OCI-LY3 (cell line): ENCODE results near the gene SYNDIG1.

Experiments used
- H2AFZ ChIP-seq: fragments of 200-600, 300-600 bp; shearing (Covaris generic); 2 replicates; pipeline ENCODE4 v1.6.0; 2014; ENCODE audit warnings: antibody characterized with exemption, low read depth, low read length
- H3K27ac ChIP-seq: fragments of 200-600, 300-600 bp; sonication (generic); 2 replicates; pipeline ENCODE4 v1.5.1; 2014; ENCODE audit warnings: mild to moderate bottlenecking, low read length, moderate library complexity, mixed read lengths
- H3K27me3 ChIP-seq: fragments of 200-600, 300-600 bp; sonication (generic); 2 replicates; pipeline ENCODE4 v1.6.1; 2014; ENCODE audit warnings: low read depth, low read length, mixed read lengths
- H3K36me3 ChIP-seq: fragments of 200-600, 300-600 bp; sonication (generic); replicated peaks from 2 replicates; pipeline ENCODE3; 2014; ENCODE audit warnings: low read depth, low read length, mixed read lengths
- H3K4me1 ChIP-seq: fragments of 300-600, 200-600 bp; sonication (generic); 2 replicates; pipeline ENCODE4 v1.6.1; 2014; ENCODE audit warnings: low read length, mixed read lengths
- H3K4me2 ChIP-seq: fragments of 200-600, 300-600 bp; sonication (generic); 2 replicates; pipeline ENCODE4 v1.6.1; 2014; ENCODE audit warnings: low read length, mixed read lengths
- H3K4me3 ChIP-seq: fragments of 300-600, 200-600 bp; sonication (generic); 2 replicates; pipeline ENCODE4 v1.5.1; 2014; ENCODE audit warnings: antibody characterized with exemption, mild to moderate bottlenecking, low read length, moderate library complexity
- H3K79me2 ChIP-seq: fragments of 300-600, 200-600 bp; shearing (Covaris generic); 2 replicates; pipeline ENCODE4 v1.6.1; 2014; ENCODE audit warnings: mild to moderate bottlenecking, low read length, mixed read lengths
- H3K9ac ChIP-seq: fragments of 300-600, 200-600 bp; shearing (Covaris generic); 2 replicates; pipeline ENCODE4 v1.6.0; 2014; ENCODE audit warnings: mild to moderate bottlenecking, low read length, moderate library complexity
- H3K9me3 ChIP-seq: fragments of 200-600, 300-600 bp; shearing (Covaris generic); 2 replicates; pipeline ENCODE4 v1.6.1; 2014; ENCODE audit warnings: low read length, mixed read lengths; ENCODE audit not compliant: insufficient read depth
- H4K20me1 ChIP-seq: fragments of 200-600, 300-600 bp; sonication (generic); 2 replicates; pipeline ENCODE4 v1.6.1; 2016; ENCODE audit warnings: low read length, mixed read lengths; ENCODE audit not compliant: insufficient read depth
- EZH2phosphoT487 ChIP-seq: fragments of 200-600 bp; shearing (Covaris generic); IDR thresholded peaks from 2 replicates; pipeline ENCODE4 v1.6.1; 2018; ENCODE audit warnings: antibody characterized with exemption, mixed run types, low read depth
- TF ChIP-seq, protein P1 (sequence below): fragments of 200-600, 300-600 bp; sonication (generic); IDR thresholded peaks from 2 replicates; pipeline ENCODE4 v1.5.1; 2014; ENCODE audit warnings: antibody characterized with exemption, low read length, low read depth

Gene SYNDIG1

DNA sequence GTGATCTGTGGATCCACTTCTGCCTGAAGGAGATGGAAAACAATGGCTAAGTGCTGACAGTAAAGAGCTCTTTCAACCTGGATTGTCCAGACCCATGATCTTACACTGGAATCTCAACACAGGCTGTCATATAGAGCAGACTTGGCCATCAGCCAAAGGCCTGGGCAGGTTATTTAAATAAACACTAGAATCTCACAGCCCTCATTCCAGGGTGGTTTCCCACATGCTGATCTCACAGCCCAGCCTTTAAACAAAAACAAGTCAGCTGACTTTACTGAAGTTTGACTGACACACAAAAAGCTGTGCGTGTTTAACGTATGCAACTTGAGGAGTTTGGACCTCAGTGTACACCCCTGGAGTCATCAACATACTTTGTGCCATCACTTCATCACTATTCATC is 28.4 kb downstream of the SYNDIG1 start:
- Histone ChIP-seq H3K4me3 (no peak overlapping the region), H3K79me2 (no peaks in the 10 kb centered on the region), H3K27me3 (no peaks in the 10 kb centered on the region), H3K36me3 (no peaks in the 10 kb centered on the region), H3K4me2 (peak overlapping the region; percentile 33), H2AFZ (no peak overlapping the region), H3K27ac (no peak overlapping the region; the same call in 1 of the 2 replicates), H3K9ac (no peak overlapping the region; the same call in 1 of the 2 replicates), H3K4me1 (peaks cover 47% of the 10 kb centered on the region), H3K9me3 (no peaks in the 10 kb centered on the region), H4K20me1 (no peaks in the 10 kb centered on the region)
- no peak for TF ChIP-seq EZH2phosphoT487
- TF ChIP-seq, protein P1, sequence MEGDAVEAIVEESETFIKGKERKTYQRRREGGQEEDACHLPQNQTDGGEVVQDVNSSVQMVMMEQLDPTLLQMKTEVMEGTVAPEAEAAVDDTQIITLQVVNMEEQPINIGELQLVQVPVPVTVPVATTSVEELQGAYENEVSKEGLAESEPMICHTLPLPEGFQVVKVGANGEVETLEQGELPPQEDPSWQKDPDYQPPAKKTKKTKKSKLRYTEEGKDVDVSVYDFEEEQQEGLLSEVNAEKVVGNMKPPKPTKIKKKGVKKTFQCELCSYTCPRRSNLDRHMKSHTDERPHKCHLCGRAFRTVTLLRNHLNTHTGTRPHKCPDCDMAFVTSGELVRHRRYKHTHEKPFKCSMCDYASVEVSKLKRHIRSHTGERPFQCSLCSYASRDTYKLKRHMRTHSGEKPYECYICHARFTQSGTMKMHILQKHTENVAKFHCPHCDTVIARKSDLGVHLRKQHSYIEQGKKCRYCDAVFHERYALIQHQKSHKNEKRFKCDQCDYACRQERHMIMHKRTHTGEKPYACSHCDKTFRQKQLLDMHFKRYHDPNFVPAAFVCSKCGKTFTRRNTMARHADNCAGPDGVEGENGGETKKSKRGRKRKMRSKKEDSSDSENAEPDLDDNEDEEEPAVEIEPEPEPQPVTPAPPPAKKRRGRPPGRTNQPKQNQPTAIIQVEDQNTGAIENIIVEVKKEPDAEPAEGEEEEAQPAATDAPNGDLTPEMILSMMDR: no peak

DNA sequence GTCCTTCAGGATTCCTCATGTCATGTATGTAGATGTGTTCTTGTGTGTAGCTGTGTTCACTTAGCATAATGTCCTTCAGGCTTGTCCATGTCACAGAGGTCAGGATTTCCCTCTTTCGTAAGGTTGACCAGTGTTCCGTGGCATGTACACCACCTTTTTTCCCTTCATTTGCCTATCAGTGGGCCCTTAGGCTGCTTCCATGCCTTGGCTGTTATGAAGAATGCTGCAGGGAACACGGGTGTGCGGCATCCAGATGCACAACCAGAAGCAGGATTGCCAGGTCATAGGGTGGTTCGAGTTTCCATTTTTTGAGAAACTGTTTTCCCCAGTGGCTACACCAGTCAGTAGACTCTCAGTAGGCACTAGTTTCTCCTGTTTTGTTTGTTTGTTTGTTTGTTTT is 29.2 kb downstream of the SYNDIG1 start:
- peaks cover 55% of the 10 kb centered on the region for H3K4me1 ChIP-seq
- no peaks in the 10 kb centered on the region for H3K27me3 ChIP-seq
- TF ChIP-seq, protein P1: no peak
- no peak for TF ChIP-seq EZH2phosphoT487
- no peaks in the 10 kb centered on the region for H4K20me1 ChIP-seq
- H3K79me2 ChIP-seq: no peaks in the 10 kb centered on the region
- H3K4me3 ChIP-seq: no peak overlapping the region
- no peak overlapping the region for H3K9ac ChIP-seq
- H3K9me3 ChIP-seq: no peaks in the 10 kb centered on the region
- H3K36me3 ChIP-seq: no peaks in the 10 kb centered on the region
- no peak overlapping the region for H2AFZ ChIP-seq
- 0 out of 2 replicates have a peak overlapping the region, but pooled peaks have one; percentile 3 for H3K4me2 ChIP-seq
- H3K27ac ChIP-seq: no peak overlapping the region

DNA sequence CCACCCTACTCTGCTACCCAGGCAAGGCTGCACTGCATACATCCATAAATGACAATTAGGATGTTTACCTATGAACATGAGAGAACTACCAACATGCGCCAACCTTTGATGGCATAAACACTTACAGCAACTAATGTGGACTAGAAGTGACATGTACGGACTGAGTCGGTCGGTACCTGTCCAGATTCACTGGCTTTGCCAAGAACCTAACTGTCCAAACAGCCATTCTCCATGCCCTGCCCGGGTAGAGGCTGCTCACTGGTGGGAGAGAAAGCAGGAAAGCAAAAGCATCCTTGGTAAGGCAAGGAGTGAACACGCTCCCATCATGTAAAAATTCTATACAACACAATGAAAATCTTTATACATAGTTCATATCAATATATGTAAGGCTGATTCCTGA is 30.0 kb downstream of the SYNDIG1 start:
- no peaks in the 10 kb centered on the region for H3K36me3 ChIP-seq
- H3K27ac ChIP-seq: no peak overlapping the region
- no peaks in the 10 kb centered on the region for H4K20me1 ChIP-seq
- H3K9ac ChIP-seq: no peak overlapping the region
- H2AFZ ChIP-seq: no peak overlapping the region
- H3K4me1 ChIP-seq: peaks cover 55% of the 10 kb centered on the region
- no peak overlapping the region for H3K4me2 ChIP-seq
- no peaks in the 10 kb centered on the region for H3K27me3 ChIP-seq
- no peaks in the 10 kb centered on the region for H3K79me2 ChIP-seq
- no peaks in the 10 kb centered on the region for H3K9me3 ChIP-seq
- no peak for TF ChIP-seq EZH2phosphoT487
- H3K4me3 ChIP-seq: no peak overlapping the region

DNA sequence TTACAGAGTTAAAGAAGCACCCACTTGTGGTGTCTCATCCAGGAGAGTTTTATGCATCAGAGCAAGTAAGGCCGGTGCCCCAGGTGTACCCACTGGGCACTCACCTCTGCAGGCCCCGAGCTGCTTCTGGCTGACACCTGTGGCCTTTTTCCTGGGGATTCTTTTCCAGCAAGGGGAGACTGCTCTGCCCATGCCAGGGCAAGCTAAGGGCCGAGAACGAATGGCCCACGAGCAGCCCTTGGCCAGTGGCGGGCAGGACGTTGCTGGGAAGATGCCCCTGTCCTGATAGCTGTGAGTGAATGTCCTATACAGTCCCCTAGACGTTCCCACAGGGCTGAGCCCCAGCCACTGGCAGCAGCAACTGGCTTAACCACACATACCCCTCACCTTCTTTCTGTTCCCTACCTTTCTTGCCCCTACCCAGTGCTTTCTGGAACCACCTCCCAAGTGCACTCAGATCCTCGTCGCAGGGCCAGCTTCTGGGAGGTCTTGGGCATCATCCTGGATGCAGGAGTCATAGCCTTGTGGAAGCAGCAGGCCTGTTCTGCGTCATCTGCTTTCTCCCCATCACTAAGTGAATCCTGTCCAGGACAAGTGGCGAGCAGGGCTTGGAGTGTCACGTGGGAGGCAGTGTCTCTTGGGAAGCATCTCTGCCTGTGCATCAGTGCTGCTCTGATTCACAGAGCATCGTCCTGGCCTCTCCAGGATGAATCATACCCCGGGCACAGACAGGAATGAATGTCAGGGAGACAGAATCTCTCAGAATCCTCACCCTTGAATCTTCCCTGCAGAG is 32.5 kb downstream of the SYNDIG1 start:
- no peaks in the 10 kb centered on the region for H3K36me3 ChIP-seq
- no peak overlapping the region for H3K9ac ChIP-seq
- H2AFZ ChIP-seq: no peak overlapping the region
- TF ChIP-seq, protein P1: no peak
- TF ChIP-seq EZH2phosphoT487: no peak
- H4K20me1 ChIP-seq: no peaks in the 10 kb centered on the region
- H3K4me1 ChIP-seq: peaks cover 55% of the 10 kb centered on the region
- H3K27me3 ChIP-seq: peaks cover 13% of the 10 kb centered on the region
- H3K9me3 ChIP-seq: no peaks in the 10 kb centered on the region
- peak overlapping the region; percentile 53 for H3K4me2 ChIP-seq
- no peaks in the 10 kb centered on the region for H3K79me2 ChIP-seq
- no peak overlapping the region for H3K4me3 ChIP-seq
- no peak overlapping the region for H3K27ac ChIP-seq
